Calu3 (cell line): ENCODE data around the gene CD200. TPM values are rescaled to one million over a fixed set of nuclear protein-coding genes. Genes with fewer than 3 reads are reported as not detected.

Source experiments
- BruUV-seq: library from RNA; stranded (reverse); fragments of 400-500 nt; replicated peaks from 2 replicates; lab custom pipeline; 2021; lab: Mats Ljungman, UMichigan
- CTCF ChIA-PET: fragments of 300-600 bp; sonication (Branson Sonifier 250); formaldehyde crosslinking; loops from one replicate; lab custom pipeline; 2022; ENCODE audit warnings: antibody characterized with exemption; lab: Charles Lee
- DNase-seq: peaks from one replicate; pipeline ENCODE4 v3.0.0; 2022
- H3K27ac Mint-ChIP-seq: one replicate; pipeline ENCODE4 v1.8.0; 2022; ENCODE audit warnings: mixed read lengths; ENCODE audit not compliant: unreplicated experiment
- H3K27me3 Mint-ChIP-seq: one replicate; pipeline ENCODE4 v1.8.0; 2022; ENCODE audit warnings: mixed read lengths; ENCODE audit not compliant: unreplicated experiment
- H3K36me3 Mint-ChIP-seq: one replicate; pipeline ENCODE4 v1.8.0; 2022; ENCODE audit warnings: mild to moderate bottlenecking, moderate library complexity, mixed read lengths; ENCODE audit not compliant: insufficient read depth, unreplicated experiment
- H3K4me1 Mint-ChIP-seq: one replicate; pipeline ENCODE4 v1.8.0; 2022; ENCODE audit warnings: mild to moderate bottlenecking, low read depth, mixed read lengths; ENCODE audit not compliant: unreplicated experiment
- H3K4me3 Mint-ChIP-seq: one replicate; pipeline ENCODE4 v1.8.0; 2022; ENCODE audit warnings: mild to moderate bottlenecking, low read depth, moderate library complexity, mixed read lengths; ENCODE audit not compliant: unreplicated experiment
- H3K9me3 Mint-ChIP-seq: one replicate; pipeline ENCODE4 v1.8.0; 2022; ENCODE audit warnings: low read depth, mixed read lengths; ENCODE audit not compliant: unreplicated experiment
- CTCF ChIP-seq: fragments of 200-600 bp; IDR thresholded peaks from one replicate; pipeline ENCODE4 v1.8.0; 2022; ENCODE audit warnings: antibody characterized with exemption; ENCODE audit not compliant: unreplicated experiment
- intact Hi-C: fragments of 100-400 bp; cut with micrococcal nuclease; formaldehyde crosslinking; loops from one replicate; pipeline ENCODE4 v1.10.0; 2022; ENCODE audit not compliant: unreplicated experiment
- total RNA-seq: library from RNA; stranded (reverse); gene quantifications from 2 replicates; pipeline ENCODE4 v1.2.3, GENCODE V29; 2022

The CD200 gene
- total RNA-seq, 1 experiment from 2014 or later = not detected

- CTCF ChIA-PET = no interaction called here
- no peak overlapping the region for H3K27ac Mint-ChIP-seq
- H3K27me3 Mint-ChIP-seq = no peaks in the 10 kb centered on the region
- H3K36me3 Mint-ChIP-seq = no peaks in the 10 kb centered on the region
- H3K9me3 Mint-ChIP-seq = no peaks in the 10 kb centered on the region
- H3K4me1 Mint-ChIP-seq = peaks cover 42% of the 10 kb centered on the region
- intact Hi-C loops = no loop called here
- no TSS peak for BruUV-seq
- DNase-seq = no peak
- H3K4me3 Mint-ChIP-seq = no peak overlapping the region
- no peak for TF ChIP-seq CTCF
Observed at GRCh38 chr3:112389961-112390360, 57.0 kb downstream of the CD200 start.

DNA sequence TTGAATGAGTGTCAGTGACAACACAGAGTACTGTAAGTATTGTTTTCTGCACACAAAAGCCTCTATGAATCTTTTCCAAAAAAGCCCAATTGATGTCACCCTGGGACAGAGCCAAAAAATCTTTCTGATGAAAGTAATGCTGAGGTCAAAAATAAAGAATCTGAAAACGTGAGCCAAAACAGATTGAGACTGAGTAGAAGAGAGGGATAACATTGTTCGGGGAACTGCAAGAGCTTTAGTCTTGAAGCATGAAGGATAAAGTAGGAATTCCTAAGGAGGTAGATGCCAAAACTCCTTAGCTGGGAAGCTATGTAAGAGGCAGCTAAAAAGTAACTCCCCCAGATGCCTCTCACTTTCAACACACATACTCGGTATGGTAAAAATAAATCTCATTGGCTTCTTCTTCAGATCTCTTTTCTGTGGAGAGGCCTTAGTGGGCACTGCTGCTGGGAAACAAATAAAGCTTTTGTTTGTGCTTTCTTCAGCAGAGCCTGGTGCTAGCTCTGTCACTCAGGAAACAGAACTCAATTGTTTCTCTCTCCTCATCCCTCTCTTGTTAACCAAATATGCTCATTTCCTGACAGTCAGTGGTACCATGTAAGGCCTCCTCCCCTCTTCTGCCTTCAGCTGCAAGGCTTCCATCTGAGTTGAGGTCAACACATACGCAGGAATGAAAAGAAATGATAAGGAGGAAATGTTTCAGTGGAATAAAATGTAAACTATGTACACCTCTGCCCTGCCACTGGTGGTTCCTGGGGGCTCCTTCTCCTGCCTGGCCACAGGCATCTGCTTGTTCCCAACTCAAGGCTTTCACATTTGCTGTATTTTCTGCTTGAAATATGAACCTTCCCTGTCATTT is 58.1 kb downstream of the CD200 start:
- BruUV-seq = no TSS peak
- Mint-ChIP-seq H3K36me3 (no peaks in the 10 kb centered on the region), H3K4me1 (peaks cover 42% of the 10 kb centered on the region), H3K4me3 (no peak overlapping the region), H3K9me3 (no peaks in the 10 kb centered on the region), H3K27me3 (no peaks in the 10 kb centered on the region), H3K27ac (peak overlapping the region; percentile 85)
- no peak for TF ChIP-seq CTCF
- CTCF ChIA-PET = interaction anchor here (1.7 kb wide), 1 partner anchor 98 kb away, joined by 8 read pairs; the partner anchor contains the start of gene SLC9C1
- DNase-seq = peak; percentile 54
- intact Hi-C loops = no loop called here

- no TSS peak for BruUV-seq
- CTCF ChIA-PET = interaction anchor here (1.7 kb wide), 1 partner anchor 98 kb away, joined by 8 read pairs; the partner anchor contains the start of gene SLC9C1
Observed at GRCh38 chr3:112391648-112392047, 58.7 kb downstream of the CD200 start.

More at GRCh38 chr3:112391648-112392047, 58.7 kb downstream of the CD200 start:
- peaks cover 42% of the 10 kb centered on the region for H3K4me1 Mint-ChIP-seq
- peak overlapping the region; percentile 85 for H3K27ac Mint-ChIP-seq
- no peak for TF ChIP-seq CTCF
- H3K27me3 Mint-ChIP-seq = no peaks in the 10 kb centered on the region
- DNase-seq = no peak
- no peaks in the 10 kb centered on the region for H3K36me3 Mint-ChIP-seq
- no peak overlapping the region for H3K4me3 Mint-ChIP-seq
- no peaks in the 10 kb centered on the region for H3K9me3 Mint-ChIP-seq
- intact Hi-C loops = no loop called here
